ACC112 (cell line): ENCODE data around the gene KCND3.

Experiments
- H2AFZ ChIP-seq: fragments of 200-600 bp; sonication (generic); one replicate; pipeline ENCODE4 v1.6.0; 2017; ENCODE audit warnings: antibody characterized with exemption, low read length; ENCODE audit not compliant: unreplicated experiment
- H3K27ac ChIP-seq: fragments of 200-600 bp; sonication (generic); 2 replicates; pipeline ENCODE4 v1.5.1; 2014; ENCODE audit warnings: low read depth, mild to moderate bottlenecking, antibody characterized with exemption, low read length, moderate library complexity
- H3K27me3 ChIP-seq: fragments of 200-600 bp; sonication (generic); 2 replicates; pipeline ENCODE4 v1.6.1; 2014; ENCODE audit warnings: mild to moderate bottlenecking, antibody characterized with exemption, low read length, moderate library complexity, mixed read lengths; ENCODE audit not compliant: insufficient read depth
- H3K36me3 ChIP-seq: fragments of 200-600 bp; sonication (generic); 2 replicates; pipeline ENCODE4 v1.6.1; 2016; ENCODE audit warnings: mild to moderate bottlenecking, antibody characterized with exemption, low read length, moderate library complexity, mixed read lengths; ENCODE audit not compliant: insufficient read depth
- H3K4me1 ChIP-seq: fragments of 200-600 bp; sonication (generic); one replicate; pipeline ENCODE4 v1.6.1; 2016; ENCODE audit warnings: low read length, mixed read lengths; ENCODE audit not compliant: insufficient read depth, unreplicated experiment, control insufficient read depth
- H3K4me3 ChIP-seq: fragments of 200-600 bp; sonication (generic); 2 replicates; pipeline ENCODE4 v1.5.1; 2014; ENCODE audit warnings: mild to moderate bottlenecking, low read depth, low read length
- H3K79me2 ChIP-seq: fragments of 200-600 bp; sonication (generic); one replicate; pipeline ENCODE4 v1.6.0; 2016; ENCODE audit warnings: low read length; ENCODE audit not compliant: control insufficient read depth, unreplicated experiment, insufficient read depth

KCND3 gene

GRCh38 chr1:111867868-111868440 lies 121.5 kb downstream of the KCND3 start:
- H3K4me1 ChIP-seq, result no peaks in the 10 kb centered on the region
- H3K79me2 ChIP-seq, result no peaks in the 10 kb centered on the region
- no peak overlapping the region for H3K4me3 ChIP-seq
- H3K27ac ChIP-seq, result no peak overlapping the region
- no peak overlapping the region for H2AFZ ChIP-seq
- peaks cover 40% of the 10 kb centered on the region for H3K27me3 ChIP-seq
- H3K36me3 ChIP-seq, result no peaks in the 10 kb centered on the region

- H3K4me3 ChIP-seq, result no peak overlapping the region
- no peaks in the 10 kb centered on the region for H3K79me2 ChIP-seq
- H3K27ac ChIP-seq, result no peak overlapping the region
- H2AFZ ChIP-seq, result no peak overlapping the region
- H3K27me3 ChIP-seq, result peaks cover 30% of the 10 kb centered on the region
- H3K36me3 ChIP-seq, result no peaks in the 10 kb centered on the region
- no peaks in the 10 kb centered on the region for H3K4me1 ChIP-seq
These were observed 124.6 kb downstream of the KCND3 start for GRCh38 chr1:111864862-111865261.

DNA sequence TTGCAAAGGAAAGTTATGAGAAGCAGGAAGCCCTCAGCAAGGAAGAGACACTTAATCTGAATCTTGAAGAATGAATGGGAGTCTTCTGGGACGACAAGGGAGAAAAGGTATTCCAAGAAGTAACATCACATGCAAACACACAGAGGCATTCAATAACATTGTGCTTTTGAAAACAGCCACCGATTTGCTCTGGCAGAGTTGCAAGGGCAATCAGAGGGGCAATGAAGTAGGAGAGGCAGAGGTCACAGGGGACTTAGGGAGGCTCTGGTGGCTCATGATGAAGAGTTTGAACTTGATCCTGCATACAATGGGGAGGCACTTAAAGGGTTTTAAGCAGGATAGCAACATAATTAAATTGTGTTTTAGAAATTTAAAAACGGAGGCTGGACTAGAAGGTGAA lies 126.1 kb downstream of the KCND3 start:
- peaks cover 28% of the 10 kb centered on the region for H3K27me3 ChIP-seq
- no peak overlapping the region for H2AFZ ChIP-seq
- H3K79me2 ChIP-seq, result no peaks in the 10 kb centered on the region
- no peak overlapping the region for H3K27ac ChIP-seq
- no peaks in the 10 kb centered on the region for H3K4me1 ChIP-seq
- H3K4me3 ChIP-seq, result no peak overlapping the region
- no peaks in the 10 kb centered on the region for H3K36me3 ChIP-seq

DNA sequence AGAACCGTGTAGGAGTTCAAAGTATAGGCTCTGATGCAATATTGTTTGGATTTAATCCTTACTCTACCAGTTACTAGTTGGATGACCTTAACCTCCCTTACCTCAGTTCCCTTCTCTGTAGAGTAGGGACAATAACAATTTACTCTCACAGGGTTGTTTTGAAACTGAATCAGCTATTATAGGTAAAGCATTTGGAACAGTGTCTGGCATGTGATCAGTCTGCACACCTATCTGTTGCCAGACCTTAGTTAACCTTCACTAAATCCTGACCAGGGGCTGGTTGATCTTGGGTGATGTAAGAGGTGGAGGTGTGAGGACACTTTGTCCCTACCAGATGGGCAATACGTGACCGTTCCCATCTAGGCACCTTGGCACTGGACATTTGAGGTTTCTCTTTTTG lies 126.9 kb downstream of the KCND3 start:
- H3K79me2 ChIP-seq, result no peaks in the 10 kb centered on the region
- H2AFZ ChIP-seq, result no peak overlapping the region
- no peaks in the 10 kb centered on the region for H3K4me1 ChIP-seq
- H3K4me3 ChIP-seq, result no peak overlapping the region
- H3K27ac ChIP-seq, result no peak overlapping the region
- no peaks in the 10 kb centered on the region for H3K36me3 ChIP-seq
- peaks cover 28% of the 10 kb centered on the region for H3K27me3 ChIP-seq

DNA sequence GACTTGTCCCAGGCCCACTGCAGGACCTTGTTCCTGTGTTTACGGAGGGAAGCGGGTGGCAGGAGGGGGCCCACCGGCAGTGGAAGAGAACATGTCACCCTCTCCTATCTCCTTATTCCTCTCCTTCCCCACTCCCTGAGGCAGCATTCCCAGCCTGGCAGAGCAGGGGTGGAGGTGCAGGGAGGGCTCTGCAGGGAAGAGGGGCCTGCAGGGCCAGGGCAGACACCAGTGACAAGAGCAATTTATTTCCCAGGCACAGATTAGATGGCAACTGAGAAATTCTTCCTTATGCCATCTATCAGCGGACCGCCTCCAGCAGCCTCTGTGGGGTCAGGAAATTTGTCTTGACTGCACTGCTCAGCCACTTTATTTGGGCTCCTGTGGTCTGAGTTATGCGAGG lies 127.9 kb downstream of the KCND3 start:
- Histone ChIP-seq H3K4me3 (no peak overlapping the region), H2AFZ (no peak overlapping the region), H3K36me3 (no peaks in the 10 kb centered on the region), H3K27me3 (peaks cover 23% of the 10 kb centered on the region), H3K4me1 (no peaks in the 10 kb centered on the region), H3K27ac (no peak overlapping the region), H3K79me2 (no peaks in the 10 kb centered on the region)

GRCh38 chr1:111857194-111857651 lies 132.2 kb downstream of the KCND3 start:
- no peak overlapping the region for H3K27ac ChIP-seq

DNA sequence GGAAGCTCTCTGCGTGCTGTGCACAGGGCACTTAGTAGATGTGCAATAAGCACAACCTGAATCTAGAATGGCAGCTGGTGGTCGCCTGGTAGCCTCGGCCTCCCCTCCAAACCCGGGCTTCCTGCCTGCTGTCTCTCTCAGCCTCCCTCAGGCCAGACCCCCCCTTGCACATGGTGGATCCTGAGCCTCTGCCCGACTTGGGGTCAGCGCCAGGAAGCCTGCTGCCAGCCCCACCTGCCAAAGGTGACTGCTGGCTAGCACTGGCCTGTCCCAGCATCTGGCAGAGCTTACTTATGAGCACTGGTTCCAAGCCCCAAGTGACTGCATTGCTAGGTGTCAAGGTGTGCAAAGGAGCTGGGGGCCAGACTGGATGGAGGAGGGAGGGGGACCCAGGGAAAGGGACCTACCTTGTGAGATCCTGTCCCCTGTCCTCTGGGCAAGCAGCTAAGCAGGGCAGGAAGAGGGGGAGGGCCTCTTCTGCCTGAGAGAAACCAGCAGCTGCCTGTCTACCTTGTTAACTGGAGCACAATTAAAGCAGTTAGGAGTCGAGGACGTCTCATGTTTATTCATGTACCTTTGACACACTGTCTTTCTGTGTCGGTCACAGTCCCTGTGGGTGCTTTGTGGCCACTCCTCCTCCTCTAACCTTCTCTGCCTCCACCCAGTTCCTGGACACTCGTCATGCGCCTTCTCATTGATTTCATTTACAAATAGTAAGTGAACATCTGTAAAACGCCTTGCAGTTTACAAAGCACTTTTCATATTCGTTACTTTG lies 132.9 kb downstream of the KCND3 start:
- no peaks in the 10 kb centered on the region for H3K79me2 ChIP-seq
- H3K4me1 ChIP-seq, result no peaks in the 10 kb centered on the region
- peaks cover 51% of the 10 kb centered on the region for H3K27me3 ChIP-seq
- H3K27ac ChIP-seq, result no peak overlapping the region
- H2AFZ ChIP-seq, result no peak overlapping the region
- H3K36me3 ChIP-seq, result no peaks in the 10 kb centered on the region
- no peak overlapping the region for H3K4me3 ChIP-seq

More at GRCh38 chr1:111857194-111857651, 132.2 kb downstream of the KCND3 start:
- Histone ChIP-seq H3K4me3 (no peak overlapping the region), H3K36me3 (no peaks in the 10 kb centered on the region), H3K4me1 (no peaks in the 10 kb centered on the region), H3K27me3 (peaks cover 47% of the 10 kb centered on the region), H3K79me2 (no peaks in the 10 kb centered on the region), H2AFZ (no peak overlapping the region)

GRCh38 chr1:111855260-111855659 lies 134.2 kb downstream of the KCND3 start:
- no peaks in the 10 kb centered on the region for H3K4me1 ChIP-seq
- H2AFZ ChIP-seq, result no peak overlapping the region
- no peaks in the 10 kb centered on the region for H3K36me3 ChIP-seq
- peaks cover 57% of the 10 kb centered on the region for H3K27me3 ChIP-seq
- no peak overlapping the region for H3K4me3 ChIP-seq
- H3K79me2 ChIP-seq, result no peaks in the 10 kb centered on the region
- no peak overlapping the region for H3K27ac ChIP-seq

DNA sequence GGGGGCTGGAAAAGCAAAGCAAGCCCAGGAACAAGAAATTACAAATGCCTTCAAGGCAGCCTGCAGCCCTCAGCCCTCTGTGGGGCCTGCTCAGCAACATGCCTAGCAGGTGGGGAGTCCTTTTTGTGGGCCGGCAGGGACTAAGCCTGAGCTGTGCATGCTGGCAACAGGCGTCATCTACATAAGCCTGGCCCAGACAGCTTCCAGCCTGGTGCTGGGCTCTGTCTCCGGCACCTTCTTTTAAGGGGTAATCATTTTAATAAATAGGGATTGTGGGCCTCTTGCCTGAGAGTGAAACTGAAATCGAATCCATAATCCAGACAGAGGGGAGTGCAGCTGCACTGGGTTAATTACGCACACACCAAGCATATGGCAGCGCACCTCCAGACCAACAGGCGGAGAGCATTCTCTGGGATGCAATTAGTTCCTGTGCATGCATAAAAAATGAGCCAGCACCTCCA lies 137.2 kb downstream of the KCND3 start:
- Histone ChIP-seq H2AFZ (no peak overlapping the region), H3K79me2 (no peaks in the 10 kb centered on the region), H3K4me3 (no peak overlapping the region), H3K4me1 (no peaks in the 10 kb centered on the region), H3K27me3 (peaks cover 69% of the 10 kb centered on the region), H3K36me3 (no peaks in the 10 kb centered on the region), H3K27ac (no peak overlapping the region)

DNA sequence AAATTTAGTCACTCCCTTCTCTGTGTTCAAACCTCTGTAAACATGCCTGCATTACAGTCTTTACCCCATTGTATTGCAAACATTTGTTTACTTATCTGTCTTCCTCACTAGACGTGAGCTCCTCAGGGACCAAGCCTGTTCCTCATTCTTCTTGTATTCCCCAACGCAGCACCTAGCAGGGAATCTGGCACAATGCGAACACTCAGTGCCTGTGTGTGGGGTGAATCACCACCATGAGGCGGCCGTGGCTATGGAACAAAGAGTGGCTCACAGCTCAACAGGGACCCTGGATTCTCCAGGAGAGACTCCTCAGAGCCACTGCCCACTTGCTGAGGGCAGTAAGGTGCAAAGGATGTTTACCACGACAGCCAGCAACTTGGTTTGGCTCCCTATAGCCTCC lies 137.9 kb downstream of the KCND3 start:
- no peaks in the 10 kb centered on the region for H3K36me3 ChIP-seq
- H3K4me1 ChIP-seq, result no peaks in the 10 kb centered on the region
- H3K27me3 ChIP-seq, result peaks cover 69% of the 10 kb centered on the region
- no peak overlapping the region for H2AFZ ChIP-seq
- no peak overlapping the region for H3K4me3 ChIP-seq
- H3K27ac ChIP-seq, result no peak overlapping the region
- H3K79me2 ChIP-seq, result no peaks in the 10 kb centered on the region

DNA sequence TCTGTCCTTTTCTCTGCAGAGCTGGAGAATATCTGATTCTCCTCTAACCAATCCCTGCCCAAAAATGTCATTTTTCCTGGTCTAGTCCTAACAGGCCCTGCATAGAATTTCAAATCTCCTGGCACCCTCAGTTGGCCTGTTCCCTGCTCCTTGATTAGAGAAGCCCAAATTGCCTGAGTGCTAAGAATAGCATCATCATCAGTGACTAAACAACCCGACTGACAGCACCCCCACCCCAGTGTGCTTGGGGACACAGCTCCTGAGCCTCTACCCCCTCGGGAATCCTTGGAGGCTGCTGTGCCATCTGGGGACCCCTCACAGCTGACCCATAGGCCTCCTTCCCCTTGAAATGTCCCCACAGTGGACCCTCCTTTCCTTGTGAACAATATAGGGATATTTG lies 139.4 kb downstream of the KCND3 start:
- H3K4me1 ChIP-seq, result no peaks in the 10 kb centered on the region
- no peak overlapping the region for H3K27ac ChIP-seq
- H3K27me3 ChIP-seq, result peaks cover 68% of the 10 kb centered on the region
- no peak overlapping the region for H3K4me3 ChIP-seq
- H3K36me3 ChIP-seq, result no peaks in the 10 kb centered on the region
- no peak overlapping the region for H2AFZ ChIP-seq
- no peaks in the 10 kb centered on the region for H3K79me2 ChIP-seq
